ENCODE measurements around the gene NBPF12.
"Not testable (repeated sequence)": the region's sequence is repeated elsewhere in the genome, so short reads cannot be mapped to it uniquely, and the experiment has no call there.

Gene NBPF12, protein sequence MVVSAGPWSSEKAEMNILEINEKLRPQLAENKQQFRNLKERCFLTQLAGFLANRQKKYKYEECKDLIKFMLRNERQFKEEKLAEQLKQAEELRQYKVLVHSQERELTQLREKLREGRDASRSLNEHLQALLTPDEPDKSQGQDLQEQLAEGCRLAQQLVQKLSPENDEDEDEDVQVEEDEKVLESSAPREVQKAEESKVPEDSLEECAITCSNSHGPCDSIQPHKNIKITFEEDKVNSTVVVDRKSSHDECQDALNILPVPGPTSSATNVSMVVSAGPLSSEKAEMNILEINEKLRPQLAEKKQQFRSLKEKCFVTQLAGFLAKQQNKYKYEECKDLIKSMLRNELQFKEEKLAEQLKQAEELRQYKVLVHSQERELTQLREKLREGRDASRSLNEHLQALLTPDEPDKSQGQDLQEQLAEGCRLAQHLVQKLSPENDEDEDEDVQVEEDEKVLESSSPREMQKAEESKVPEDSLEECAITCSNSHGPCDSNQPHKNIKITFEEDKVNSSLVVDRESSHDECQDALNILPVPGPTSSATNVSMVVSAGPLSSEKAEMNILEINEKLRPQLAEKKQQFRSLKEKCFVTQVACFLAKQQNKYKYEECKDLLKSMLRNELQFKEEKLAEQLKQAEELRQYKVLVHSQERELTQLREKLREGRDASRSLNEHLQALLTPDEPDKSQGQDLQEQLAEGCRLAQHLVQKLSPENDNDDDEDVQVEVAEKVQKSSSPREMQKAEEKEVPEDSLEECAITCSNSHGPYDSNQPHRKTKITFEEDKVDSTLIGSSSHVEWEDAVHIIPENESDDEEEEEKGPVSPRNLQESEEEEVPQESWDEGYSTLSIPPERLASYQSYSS (N-terminal part only)

DNA sequence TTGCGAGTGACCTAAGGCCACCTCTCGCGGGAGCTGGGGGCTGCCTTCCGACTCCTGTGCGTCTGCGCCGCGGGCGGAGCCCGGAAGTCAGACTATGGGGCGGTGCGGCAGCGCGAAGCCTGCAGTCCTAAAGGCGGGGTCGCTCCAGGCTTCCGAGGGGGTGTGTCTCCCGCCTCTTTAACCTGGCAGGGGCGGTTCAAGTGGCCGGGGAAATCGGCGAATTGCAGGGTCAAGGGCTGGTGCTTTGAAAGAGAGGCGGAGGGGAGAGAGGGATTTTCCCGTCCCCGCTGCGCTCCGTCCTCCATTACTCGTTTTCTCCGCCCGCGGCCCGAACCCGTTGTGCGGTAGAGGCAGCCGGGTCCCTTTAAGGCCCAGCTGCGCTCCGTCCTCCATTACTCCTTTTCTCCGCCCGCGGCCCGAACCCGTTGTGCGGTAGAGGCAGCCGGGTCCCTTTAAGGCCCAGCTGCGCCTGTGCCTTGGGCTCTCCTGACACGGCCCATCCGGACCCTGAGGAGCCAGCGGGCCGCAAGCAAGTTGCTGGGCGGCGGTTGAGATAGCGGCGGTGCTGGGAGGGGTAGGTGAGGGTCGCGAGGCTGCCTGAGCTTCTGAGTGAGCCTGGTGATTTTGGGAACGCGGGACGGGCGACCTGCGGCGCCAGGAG lies at the start of gene NBPF12:
NBPF12 (plus strand) TSS at position 83 of the 661 bp plus-strand sequence. CDS start 21,820 bp downstream, outside the sequence.
- DNase-seq = peak; percentile 87

DNA sequence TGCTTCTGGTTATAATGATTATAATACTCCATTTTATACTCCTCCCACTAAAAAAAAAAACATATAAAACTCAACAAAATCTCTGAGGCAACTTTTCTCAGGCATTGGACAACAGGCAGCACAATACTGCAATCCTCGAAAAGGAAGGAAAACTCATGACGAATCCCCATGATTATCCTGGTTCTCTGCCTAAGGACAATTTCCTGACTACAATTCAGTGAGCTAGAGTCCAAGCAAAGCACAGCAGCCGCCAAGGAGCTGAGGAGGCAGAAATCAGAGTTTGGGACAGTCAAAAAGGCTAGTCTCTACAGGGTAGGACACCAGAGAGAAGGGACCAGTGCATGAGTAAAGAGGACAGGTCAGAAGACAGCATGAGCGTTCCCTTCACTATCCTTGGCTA lies 46.8 kb upstream of the NBPF12 start:
- DNase-seq = not testable (repeated sequence)

DNA sequence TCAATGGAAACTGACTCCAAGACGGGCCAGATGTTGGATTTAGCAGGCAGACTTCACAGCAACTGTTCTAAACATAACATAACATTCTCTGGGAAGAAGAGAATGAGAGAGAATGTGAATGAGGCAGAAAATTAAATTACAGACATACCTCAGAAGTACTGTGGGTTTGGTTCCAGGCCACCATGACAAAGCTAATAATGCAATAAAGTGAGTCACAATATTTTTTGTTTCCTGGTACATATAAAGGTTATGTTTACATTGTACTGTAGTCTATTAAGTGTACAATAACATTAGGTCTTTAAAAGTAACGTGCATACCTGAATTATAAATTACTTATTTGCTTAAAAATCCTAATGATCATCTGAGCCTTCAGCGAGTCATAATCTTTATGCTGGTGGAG lies 45.8 kb upstream of the NBPF12 start:
- DNase-seq = not testable (repeated sequence)

DNA sequence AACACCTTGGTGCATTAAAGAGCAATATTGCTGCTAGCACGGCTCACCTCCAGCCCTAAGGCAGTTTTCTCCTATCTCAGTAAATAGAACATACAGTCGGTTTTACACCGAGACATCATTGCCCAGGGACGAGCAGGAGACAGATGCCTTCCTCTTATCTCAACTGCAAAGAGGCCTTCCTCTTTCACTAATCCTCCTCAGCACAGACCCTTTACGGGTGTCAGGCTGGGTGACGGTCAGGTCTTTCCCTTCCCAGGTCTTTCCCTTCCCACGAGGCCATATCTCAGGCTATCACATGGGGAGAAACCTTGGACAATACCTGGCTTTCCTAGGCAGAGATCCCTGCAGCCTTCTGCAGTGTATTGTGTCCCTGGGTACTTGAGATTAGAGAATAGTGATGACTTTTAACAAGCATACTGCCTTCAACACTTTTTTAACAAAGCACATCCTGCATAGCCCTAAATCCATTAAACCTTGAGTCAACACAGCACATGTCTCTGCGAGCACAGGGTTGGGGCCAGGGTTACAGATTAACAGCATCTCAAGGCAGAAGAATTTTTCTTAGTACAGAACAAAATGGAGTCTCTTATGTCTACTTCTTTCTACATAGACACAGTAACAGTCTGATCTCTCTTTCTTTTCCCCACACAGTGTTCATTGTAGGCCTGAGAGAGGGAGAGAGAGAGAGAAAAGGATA lies 30.4 kb upstream of the NBPF12 start:
- DNase-seq = not testable (repeated sequence)

- DNase-seq = not testable (repeated sequence)
Measured at GRCh38 chr1:146912975-146913374, 25.1 kb upstream of the NBPF12 start.

DNA sequence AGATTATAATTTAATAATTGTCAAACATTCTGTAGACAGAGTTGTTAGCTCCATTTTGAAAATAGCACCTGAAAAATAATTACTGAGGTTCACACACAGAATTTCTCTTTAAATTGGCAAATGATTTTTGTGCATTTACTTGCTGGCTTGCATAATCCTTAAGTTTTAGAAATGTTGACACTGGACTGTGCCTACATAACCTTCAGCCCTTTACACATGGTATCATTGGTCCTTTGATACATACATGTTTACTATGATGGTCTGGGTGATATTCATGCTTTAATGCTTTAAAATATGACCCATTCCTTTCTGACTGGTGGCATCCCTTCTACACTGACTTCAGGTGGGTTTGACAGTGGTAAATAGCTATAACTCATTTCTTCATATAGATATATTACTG lies 17.3 kb upstream of the NBPF12 start:
- not testable (repeated sequence) for DNase-seq

DNA sequence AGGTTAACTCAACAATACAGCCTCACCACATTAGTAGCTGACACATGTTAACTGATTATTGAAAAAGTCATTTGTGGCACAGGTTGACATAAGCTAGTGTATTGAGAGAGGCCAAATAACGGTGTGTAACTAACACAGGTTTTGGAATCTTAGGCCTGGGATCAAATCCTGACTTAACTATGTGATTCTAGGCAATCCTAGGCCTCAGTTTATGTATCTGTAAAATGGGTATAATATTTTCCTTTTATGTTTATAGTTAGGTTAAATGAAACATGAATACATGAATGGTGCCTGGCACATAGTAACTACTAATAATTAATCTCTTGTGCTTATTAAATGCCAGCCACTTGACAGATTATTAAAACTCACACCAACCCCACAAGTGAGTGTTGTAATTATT lies 15.5 kb upstream of the NBPF12 start:
- not testable (repeated sequence) for DNase-seq

DNA sequence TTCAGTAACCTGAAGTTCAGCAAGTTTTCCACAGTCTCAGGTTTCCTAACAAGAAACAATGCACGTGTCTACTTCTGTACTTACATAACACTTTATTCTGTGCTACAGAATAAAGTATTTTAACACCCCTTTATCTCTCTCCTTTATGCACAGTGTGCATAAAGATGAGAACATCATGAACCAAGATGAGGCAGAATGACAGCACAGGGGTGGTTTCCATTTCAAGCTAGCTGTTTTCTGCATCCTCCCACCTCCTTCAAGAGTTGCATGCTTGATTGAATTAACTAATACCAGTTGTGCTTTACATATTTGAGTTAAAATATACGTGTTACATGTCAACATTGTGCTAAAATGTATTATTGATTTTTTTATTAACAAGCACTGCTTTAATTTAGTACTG lies 14.0 kb upstream of the NBPF12 start:
- not testable (repeated sequence) for DNase-seq

DNA sequence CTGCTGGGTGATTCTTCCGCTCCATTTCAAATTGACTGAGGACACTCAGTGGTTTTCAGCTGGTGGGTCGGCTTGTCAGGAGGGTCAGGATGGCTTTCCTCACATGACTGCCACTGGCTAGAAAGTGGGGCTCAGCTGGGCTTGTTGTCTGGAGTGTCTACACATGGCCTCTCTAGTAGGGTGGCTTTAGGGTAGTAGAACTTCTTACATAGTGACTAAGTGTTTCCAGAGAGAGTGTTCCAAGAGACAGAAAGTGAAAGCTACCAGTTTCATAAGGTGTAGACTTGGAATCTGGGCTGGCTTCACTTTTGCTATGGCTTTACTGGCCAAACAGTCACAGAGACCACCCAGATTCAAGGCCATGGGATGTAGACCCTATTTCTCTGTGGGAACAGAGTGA lies 11.7 kb upstream of the NBPF12 start:
- DNase-seq = not testable (repeated sequence)

DNA sequence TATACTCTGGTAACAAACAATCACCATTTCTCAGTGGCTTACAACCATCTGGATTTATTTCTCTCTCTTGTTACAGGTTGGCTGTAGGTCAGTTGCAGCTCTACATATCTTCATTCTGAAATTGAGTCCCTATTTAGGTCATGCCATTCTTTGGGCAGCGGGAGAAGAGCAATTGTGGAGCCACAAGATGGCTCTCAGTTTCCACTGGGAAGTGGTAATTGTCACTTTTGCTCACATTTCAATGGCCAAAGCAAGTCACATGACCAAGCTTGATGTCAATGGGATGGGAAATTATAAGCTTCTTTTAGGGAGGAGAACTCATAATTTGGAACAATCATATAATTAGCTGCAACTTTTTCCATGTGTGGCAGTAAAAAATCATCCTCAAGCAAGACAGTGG lies 7.9 kb upstream of the NBPF12 start:
- not testable (repeated sequence) for DNase-seq

GRCh38 chr1:146934390-146935223 lies 3.5 kb upstream of the NBPF12 start:
- not testable (repeated sequence) for DNase-seq

DNA sequence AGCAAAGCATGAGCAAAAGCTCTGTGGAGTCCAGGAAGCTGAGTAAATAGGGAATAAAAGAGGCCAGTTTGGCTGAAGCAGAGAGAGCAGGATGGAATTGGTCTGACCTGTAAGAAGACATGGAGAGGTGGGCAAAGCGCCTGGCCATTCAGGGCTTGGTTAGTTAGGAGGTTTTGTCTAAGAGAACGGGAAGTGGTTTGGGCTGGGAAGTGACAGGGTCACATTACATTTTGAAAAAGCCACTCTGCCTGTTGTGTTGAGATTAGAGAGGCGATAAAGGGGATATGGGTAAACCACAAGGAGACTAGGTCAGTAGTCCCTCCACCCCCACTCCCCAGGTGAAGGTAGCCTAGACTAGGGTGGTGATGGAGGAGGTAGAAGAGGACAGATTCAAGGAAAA lies 662 bp upstream of the NBPF12 start:
- not testable (repeated sequence) for DNase-seq

GRCh38 chr1:146938927-146939786 lies 1.0 kb downstream of the NBPF12 start:
- peak; percentile 6 for DNase-seq

DNA sequence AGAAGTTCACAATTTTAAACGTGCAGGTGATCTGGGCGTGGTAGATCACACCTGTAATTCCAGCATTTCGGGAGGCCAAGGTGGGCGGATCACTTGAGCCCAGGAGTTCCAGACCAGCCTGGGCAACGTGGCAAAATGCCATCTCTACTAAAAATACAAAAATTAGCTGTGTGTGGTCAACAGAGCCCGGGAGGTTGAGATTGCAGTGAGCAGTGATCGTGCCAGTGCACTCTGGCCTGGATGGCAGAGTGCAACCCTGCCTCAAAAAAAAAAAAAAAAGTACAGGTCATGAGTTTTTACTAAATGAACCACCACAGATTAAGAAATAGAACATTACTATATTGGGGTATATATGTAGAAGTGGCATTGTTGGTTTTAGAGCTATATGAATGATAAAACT lies 2.2 kb downstream of the NBPF12 start:
- not testable (repeated sequence) for DNase-seq

GRCh38 chr1:146943342-146943886 lies 5.3 kb downstream of the NBPF12 start:
- DNase-seq = not testable (repeated sequence)

DNA sequence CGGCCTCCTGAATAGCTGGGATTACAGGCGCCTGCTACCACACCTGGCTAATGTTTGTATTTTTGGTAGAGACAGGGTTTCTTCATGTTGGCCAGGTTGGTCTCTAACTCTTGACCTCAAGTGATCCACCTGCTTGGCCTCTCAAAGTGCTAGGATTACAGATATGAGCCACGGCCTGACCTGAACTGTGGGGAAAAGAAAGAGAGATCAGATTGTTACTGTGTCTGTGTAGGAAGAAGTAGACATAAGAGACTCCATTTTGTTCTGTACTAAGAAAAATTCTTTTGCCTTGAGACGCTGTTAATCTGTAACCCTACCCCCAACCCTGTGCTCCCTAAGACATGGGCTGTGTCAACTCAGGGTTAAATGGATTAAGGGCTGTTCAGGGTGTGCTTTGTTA lies 10.0 kb downstream of the NBPF12 start:
- DNase-seq = not testable (repeated sequence)

DNA sequence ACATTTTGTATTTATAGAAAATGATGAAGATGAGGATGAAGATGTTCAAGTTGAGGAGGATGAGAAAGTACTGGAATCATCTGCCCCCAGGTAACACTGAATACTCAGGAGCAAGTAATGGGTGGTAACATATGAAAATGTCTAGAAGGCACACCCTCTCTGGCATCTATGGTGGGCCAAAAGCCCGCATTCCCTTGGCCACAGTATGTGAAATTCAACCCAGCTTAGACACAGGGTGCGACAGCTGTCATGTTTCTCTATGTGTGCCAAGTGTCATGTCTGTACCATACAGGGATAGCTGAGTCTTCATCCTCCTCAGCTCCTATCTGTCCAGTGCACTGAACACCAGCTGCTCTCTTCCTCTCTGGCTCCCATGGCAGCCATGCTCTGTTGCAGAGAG lies 26.2 kb downstream of the NBPF12 start:
- DNase-seq = not testable (repeated sequence)

GRCh38 chr1:146966351-146966750 lies 28.2 kb downstream of the NBPF12 start:
- not testable (repeated sequence) for DNase-seq

- not testable (repeated sequence) for DNase-seq
Measured at GRCh38 chr1:146970656-146971055, 32.5 kb downstream of the NBPF12 start.

DNA sequence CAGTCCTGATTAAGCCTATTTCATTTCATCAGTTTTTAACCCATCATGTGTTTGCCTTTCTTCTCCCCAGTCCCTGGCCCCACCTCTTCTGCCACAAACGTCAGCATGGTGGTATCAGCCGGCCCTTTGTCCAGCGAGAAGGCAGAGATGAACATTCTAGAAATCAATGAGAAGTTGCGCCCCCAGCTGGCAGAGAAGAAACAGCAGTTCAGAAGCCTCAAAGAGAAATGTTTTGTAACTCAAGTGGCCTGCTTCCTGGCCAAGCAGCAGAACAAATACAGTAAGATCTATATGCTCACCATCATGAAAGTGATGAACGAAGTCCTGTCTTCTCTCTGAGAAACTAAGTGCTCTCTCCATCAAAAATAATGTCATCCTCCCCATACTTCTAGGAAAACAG lies 34.6 kb downstream of the NBPF12 start:
- not testable (repeated sequence) for DNase-seq
